Measurements from ENCODE around the gene KRT76. TPM values are rescaled to one million over a fixed set of nuclear protein-coding genes. Genes with fewer than 3 reads are reported as not detected.

The KRT76 gene
- total RNA-seq, 1 donor = not detected

DNA sequence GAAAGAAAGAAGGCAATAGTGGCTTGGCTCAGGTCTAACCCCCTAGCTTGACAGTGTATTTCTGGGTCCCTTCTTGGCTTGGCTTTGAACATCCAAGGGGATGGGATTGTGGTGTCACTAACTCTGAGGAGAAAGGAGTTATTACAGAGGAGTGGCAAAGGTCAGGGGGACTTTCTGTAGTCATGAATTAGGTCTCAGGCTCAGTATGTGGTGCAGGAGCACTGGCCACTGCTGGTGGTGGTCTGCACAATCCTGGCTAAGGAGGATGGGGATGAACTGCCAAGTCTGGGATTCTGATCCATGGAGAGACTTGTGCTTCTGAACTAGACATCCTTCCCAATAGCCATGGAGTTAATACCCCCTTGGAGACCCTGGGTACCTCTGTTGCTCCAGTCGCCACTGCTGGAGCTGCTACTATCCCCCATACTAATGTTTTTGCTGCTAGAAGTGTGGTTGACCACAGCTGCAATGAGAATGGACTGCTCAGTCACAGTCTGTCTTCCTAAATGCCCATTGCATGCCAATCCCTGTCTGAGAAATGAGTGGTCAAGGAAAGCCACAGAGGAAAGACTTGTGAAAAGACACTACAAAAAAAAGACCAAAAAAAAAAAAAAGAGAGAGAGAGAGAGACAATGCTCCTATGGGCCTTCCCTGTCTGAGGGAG is 32.5 kb downstream of the KRT76 start:
- no peak for DNase-seq (ENCODE audit: low read depth)
- TF ChIP-seq, protein P1, sequence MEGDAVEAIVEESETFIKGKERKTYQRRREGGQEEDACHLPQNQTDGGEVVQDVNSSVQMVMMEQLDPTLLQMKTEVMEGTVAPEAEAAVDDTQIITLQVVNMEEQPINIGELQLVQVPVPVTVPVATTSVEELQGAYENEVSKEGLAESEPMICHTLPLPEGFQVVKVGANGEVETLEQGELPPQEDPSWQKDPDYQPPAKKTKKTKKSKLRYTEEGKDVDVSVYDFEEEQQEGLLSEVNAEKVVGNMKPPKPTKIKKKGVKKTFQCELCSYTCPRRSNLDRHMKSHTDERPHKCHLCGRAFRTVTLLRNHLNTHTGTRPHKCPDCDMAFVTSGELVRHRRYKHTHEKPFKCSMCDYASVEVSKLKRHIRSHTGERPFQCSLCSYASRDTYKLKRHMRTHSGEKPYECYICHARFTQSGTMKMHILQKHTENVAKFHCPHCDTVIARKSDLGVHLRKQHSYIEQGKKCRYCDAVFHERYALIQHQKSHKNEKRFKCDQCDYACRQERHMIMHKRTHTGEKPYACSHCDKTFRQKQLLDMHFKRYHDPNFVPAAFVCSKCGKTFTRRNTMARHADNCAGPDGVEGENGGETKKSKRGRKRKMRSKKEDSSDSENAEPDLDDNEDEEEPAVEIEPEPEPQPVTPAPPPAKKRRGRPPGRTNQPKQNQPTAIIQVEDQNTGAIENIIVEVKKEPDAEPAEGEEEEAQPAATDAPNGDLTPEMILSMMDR (IDR thresholded peaks at IDR 0.05; ENCODE audit: insufficient read depth, low read length) = no peak
- H3K4me3 ChIP-seq (ENCODE audit: low read depth, low read length) = no peak overlapping the region

DNA sequence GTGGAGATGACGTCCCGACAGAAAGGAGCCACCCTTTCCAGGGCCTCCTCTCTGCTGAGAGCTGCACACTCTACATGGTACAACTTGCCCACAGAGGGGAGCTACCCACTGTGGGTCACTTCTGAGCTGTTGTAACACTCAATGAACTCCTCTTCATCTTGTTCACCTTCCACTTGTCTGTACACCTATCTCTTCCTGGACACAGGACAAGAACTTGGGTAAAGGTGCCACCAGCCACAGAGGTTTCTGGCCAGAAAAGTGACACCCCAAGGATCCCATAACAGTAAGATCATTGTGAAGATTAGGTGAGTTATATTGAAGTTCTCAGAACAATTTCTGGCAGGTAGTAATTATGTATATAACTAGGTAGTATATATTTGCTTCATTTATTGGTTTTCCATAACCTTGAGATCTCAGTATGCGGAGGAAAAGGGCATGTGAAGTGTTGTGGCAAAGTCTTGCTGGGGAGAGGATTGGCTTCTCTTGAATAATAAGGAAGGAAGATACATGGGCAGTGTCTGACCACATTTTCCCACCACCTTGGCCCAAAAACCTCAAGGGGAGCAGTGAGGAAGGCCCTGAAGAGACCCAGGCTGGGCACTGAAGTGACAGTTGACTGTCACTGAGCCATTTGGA is 34.2 kb downstream of the KRT76 start:
- TF ChIP-seq, protein P1 (IDR thresholded peaks at IDR 0.05; ENCODE audit: insufficient read depth, low read length) = no peak
- no peak for DNase-seq (ENCODE audit: low read depth)

DNA sequence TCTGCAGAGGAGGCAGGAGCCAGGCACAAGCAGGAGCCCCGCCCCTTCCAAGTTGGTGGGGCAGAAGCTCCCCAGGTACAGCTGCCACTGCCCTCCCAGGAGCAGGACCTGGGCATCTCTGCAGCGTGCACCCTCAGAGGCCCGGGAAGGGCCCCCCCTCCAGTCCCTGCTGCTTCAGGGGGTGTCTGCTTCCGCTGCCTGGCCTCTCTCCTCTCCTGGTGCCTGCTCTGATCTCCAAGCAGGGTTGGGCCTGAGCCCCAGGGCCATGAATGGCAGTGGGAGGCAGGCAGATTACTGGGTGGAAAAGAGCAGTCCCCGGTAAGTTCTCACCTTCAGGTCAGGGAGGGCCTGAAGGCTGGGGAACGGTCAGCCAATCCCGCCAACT is 35.0 kb downstream of the KRT76 start:
- TF ChIP-seq, protein P1 (IDR thresholded peaks at IDR 0.05; ENCODE audit: insufficient read depth, low read length) = no peak
- no peak overlapping the region for H3K4me3 ChIP-seq (ENCODE audit: low read depth, low read length)
- DNase-seq (ENCODE audit: low read depth) = no peak

More for the DNA sequence above, 34.2 kb downstream of the KRT76 start:
- no peak overlapping the region for H3K4me3 ChIP-seq (ENCODE audit: low read depth, low read length)

DNA sequence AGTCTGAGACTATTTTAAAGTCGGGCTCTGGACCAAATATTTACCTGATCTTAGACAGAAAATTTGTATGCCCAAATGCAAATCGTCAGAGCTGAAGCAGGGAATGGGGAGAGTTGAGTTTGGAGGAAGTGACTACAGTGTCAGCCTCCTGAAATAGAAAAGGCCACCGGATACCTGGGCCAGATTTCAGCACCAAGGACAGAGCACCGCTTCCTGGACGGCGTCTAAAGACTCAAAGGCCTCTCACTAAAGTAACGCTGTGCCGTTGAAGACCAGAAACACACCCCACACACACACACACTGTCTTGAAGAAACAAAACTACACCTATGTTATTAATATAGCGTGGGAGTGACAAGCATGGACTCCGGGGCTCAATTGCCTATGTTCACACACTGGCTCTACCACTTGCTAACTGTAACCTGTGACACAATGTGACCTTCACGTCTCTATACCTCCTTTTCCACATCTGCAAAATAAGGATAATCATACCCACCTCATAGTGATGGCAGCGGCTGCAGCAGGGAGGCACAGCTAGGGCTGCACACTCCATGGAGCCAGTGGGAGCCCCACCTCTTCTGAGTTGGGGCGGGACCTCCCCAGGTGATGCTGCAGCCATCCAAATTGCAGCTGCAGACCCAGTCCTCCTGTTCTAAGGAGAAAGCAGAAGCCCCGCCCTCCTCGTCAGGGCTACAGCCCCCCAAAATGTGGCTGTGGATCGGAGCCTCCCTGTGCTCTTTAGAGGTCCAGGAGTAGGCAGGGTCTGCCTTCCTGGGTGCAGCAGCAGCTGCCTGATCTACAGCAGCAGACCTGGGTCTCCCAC is 35.6 kb downstream of the KRT76 start:
- TF ChIP-seq, protein P1 (IDR thresholded peaks at IDR 0.05; ENCODE audit: insufficient read depth, low read length) = no peak
- peak; percentile 61 for DNase-seq (ENCODE audit: low read depth)
- H3K4me3 ChIP-seq (ENCODE audit: low read depth, low read length) = no peak overlapping the region

DNA sequence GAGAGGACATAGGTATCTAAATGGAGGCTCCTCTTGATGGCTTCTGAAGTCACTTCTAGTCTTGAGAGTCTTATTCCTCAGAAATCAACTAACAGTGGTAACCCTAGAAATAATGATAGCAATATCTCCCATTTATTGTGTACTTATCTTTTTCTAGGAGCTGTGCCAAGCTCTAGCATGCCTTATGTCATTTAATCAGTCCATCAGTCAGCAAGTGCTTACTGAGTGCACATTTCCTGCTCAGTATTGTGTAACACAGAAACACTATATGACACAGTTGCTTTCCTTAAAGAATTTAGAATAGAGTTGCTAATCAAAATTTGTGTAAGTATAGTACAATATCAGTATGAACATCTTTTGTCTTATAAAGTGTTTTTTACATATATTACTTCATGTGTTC is 36.6 kb downstream of the KRT76 start:
- TF ChIP-seq, protein P1 (IDR thresholded peaks at IDR 0.05; ENCODE audit: insufficient read depth, low read length) = no peak
- no peak overlapping the region for H3K4me3 ChIP-seq (ENCODE audit: low read depth, low read length)
- DNase-seq (ENCODE audit: low read depth) = no peak

DNA sequence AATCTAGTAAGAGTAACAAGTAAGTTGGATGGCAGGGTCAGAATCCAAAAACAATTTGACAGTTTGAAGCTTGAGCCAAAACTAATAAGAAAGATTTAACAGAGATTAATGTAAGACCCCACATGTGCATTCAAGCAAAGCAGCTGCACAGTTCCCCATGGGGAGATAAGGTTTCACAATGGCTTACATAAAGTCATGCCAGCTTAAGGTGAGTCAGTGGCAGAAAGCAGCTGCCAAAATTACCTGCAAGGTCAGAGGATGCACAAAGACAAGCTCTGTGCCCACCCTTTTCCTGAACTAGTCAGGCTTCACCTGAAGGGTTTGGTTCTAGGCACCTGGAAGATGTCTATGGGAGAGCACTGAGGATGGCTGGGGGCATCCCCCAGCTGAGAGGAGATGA is 37.2 kb downstream of the KRT76 start:
- no peak overlapping the region for H3K4me3 ChIP-seq (ENCODE audit: low read depth, low read length)
- TF ChIP-seq, protein P1 (IDR thresholded peaks at IDR 0.05; ENCODE audit: insufficient read depth, low read length) = no peak
- no peak for DNase-seq (ENCODE audit: low read depth)
